Coronary artery (tissue), 2 donors: Measurements from ENCODE around the gene SPOUT1.
"Not testable (repeated sequence)": the region's sequence is repeated elsewhere in the genome, so short reads cannot be mapped to it uniquely, and the experiment has no call there.

Experiments
- DNase-seq: peaks from one replicate; pipeline ENCODE4 v3.0.0-alpha.2; 2017; ENCODE audit warnings: low spot score
- H3K27ac ChIP-seq, 2 donors: fragments of 200-600 bp; sonication (generic); one replicate each; pipeline ENCODE4 v1.5.1; 2016 to 2019
- H3K4me3 ChIP-seq: fragments of 200-600 bp; sonication (generic); 2 replicates; pipeline ENCODE4 v1.5.1; 2016; ENCODE audit warnings: mild to moderate bottlenecking, moderate library complexity
- CTCF ChIP-seq: fragments of 200-600 bp; sonication (generic); IDR thresholded peaks from one replicate; pipeline ENCODE4 v1.5.1; 2019; ENCODE audit warnings: antibody characterized with exemption

The SPOUT1 gene

GRCh38 chr9:128860937-128861336 is 31.3 kb upstream of the SPOUT1 start:
- DNase-seq, result no peak
- Histone ChIP-seq H3K27ac (no peak overlapping the region), H3K4me3 (no peak overlapping the region)
- TF ChIP-seq CTCF, result no peak

- DNase-seq, H3K27ac ChIP-seq, H3K4me3 ChIP-seq: not testable (repeated sequence)
Observed at GRCh38 chr9:128858476-128858875, 28.9 kb upstream of the SPOUT1 start.

GRCh38 chr9:128854454-128854853 is 24.9 kb upstream of the SPOUT1 start:
- not testable (repeated sequence) for DNase-seq, H3K4me3 ChIP-seq, H3K27ac ChIP-seq

GRCh38 chr9:128852646-128853045 is 23.1 kb upstream of the SPOUT1 start:
- H3K27ac ChIP-seq, DNase-seq, H3K4me3 ChIP-seq: not testable (repeated sequence)

- DNase-seq, H3K27ac ChIP-seq, H3K4me3 ChIP-seq: not testable (repeated sequence)
- TF ChIP-seq CTCF, result peak; percentile 46
Observed at GRCh38 chr9:128851779-128852600, 22.4 kb upstream of the SPOUT1 start.

GRCh38 chr9:128851024-128851423 is 21.4 kb upstream of the SPOUT1 start:
- H3K4me3 ChIP-seq, DNase-seq, H3K27ac ChIP-seq: not testable (repeated sequence)

GRCh38 chr9:128847803-128848202 is 18.2 kb upstream of the SPOUT1 start:
- H3K4me3 ChIP-seq, result no peak overlapping the region
- no peak overlapping the region for H3K27ac ChIP-seq
- no peak for DNase-seq
- TF ChIP-seq CTCF, result no peak

- DNase-seq, result no peak
- Histone ChIP-seq H3K27ac (no peak overlapping the region), H3K4me3 (no peak overlapping the region)
- TF ChIP-seq CTCF, result no peak
Observed at GRCh38 chr9:128846680-128847030, 17.1 kb upstream of the SPOUT1 start.

- no peak for TF ChIP-seq CTCF
- H3K4me3 ChIP-seq, result no peak overlapping the region
- H3K27ac ChIP-seq, result no peak overlapping the region
- no peak for DNase-seq
Observed at GRCh38 chr9:128845186-128845931, 15.8 kb upstream of the SPOUT1 start.

GRCh38 chr9:128843171-128843570 is 13.6 kb upstream of the SPOUT1 start:
- H3K4me3 ChIP-seq, H3K27ac ChIP-seq, DNase-seq: not testable (repeated sequence)
